Activated CD8-positive, alpha-beta T cell treated with anti-CD3 and anti-CD28 coated beads for 36 hours (primary cell): Measurements from ENCODE around the gene TMEM260. TPM values are rescaled to one million over a fixed set of nuclear protein-coding genes. Genes with fewer than 3 reads are reported as not detected.

Experiments used
- ATAC-seq: fragments of 200-7000 bp; cut with Tn5 transposase; one replicate; pipeline ENCODE4 v1.10.0; 2021; ENCODE audit warnings: mild to moderate bottlenecking, moderate library complexity
- CTCF ChIA-PET: fragments of 350-600 bp; sonication (Branson Sonifier 250); formaldehyde crosslinking; loops from one replicate; lab custom pipeline; 2021; ENCODE audit warnings: antibody characterized with exemption; lab: Charles Lee
- POLR2A ChIA-PET: fragments of 350-600 bp; sonication (Branson Sonifier 250); formaldehyde crosslinking; loops from one replicate; lab custom pipeline; 2021; ENCODE audit warnings: antibody characterized with exemption; lab: Charles Lee
- DNase-seq: peaks from one replicate; pipeline ENCODE4 v3.0.0-alpha.2; 2020
- H3K27ac Mint-ChIP-seq: one replicate; pipeline ENCODE4 v1.8.0; 2021; ENCODE audit warnings: mild to moderate bottlenecking, mixed read lengths
- H3K27me3 Mint-ChIP-seq: one replicate; pipeline ENCODE4 v1.8.0; 2021; ENCODE audit warnings: mixed read lengths
- H3K36me3 Mint-ChIP-seq: one replicate; pipeline ENCODE4 v1.8.0; 2021; ENCODE audit warnings: low read depth, mixed read lengths
- H3K4me1 Mint-ChIP-seq: one replicate; pipeline ENCODE4 v1.8.0; 2021; ENCODE audit warnings: low read depth, mixed read lengths
- H3K4me3 Mint-ChIP-seq: one replicate; pipeline ENCODE4 v1.8.0; 2021; ENCODE audit warnings: mild to moderate bottlenecking, moderate library complexity, mixed read lengths
- H3K9me3 Mint-ChIP-seq: one replicate; pipeline ENCODE4 v1.8.0; 2021; ENCODE audit warnings: mixed read lengths
- intact Hi-C: fragments of 100-400 bp; cut with micrococcal nuclease; formaldehyde crosslinking; loops from one replicate; pipeline ENCODE4 v1.10.0; 2022
- total RNA-seq, 2 experiments: library from RNA; stranded (reverse); gene quantifications; one replicate each; pipeline ENCODE4 v1.2.3, GENCODE V29; 2021
- TF ChIP-seq, protein P1 (sequence below): fragments of 200-600 bp; IDR thresholded peaks from one replicate; pipeline ENCODE4 v1.8.0; 2022; ENCODE audit warnings: antibody characterized with exemption, mild to moderate bottlenecking

The TMEM260 gene
- total RNA-seq, 2 experiments from 2014 or later: 10.6 to 11.1 TPM

DNA sequence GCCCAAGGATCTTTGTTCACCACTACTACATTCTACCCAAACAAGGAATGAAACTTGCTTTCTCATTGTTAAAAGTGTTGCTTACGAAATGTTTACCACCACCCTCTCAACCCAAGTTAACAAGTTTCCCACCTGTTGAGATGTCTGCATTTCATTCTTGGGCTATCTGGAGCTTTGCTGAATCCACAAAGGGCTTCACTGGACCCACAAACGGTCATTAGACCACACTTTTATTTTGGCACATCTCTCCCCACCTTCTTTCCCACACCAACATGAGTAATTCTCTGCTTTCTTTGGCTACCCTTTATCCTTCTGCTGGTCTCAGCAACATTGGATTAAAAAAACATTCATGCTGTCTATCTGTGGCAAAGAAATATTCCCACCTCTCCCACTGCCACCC is 78.0 kb downstream of the TMEM260 start:
- intact Hi-C loops: no loop called here
- TF ChIP-seq, protein P1, sequence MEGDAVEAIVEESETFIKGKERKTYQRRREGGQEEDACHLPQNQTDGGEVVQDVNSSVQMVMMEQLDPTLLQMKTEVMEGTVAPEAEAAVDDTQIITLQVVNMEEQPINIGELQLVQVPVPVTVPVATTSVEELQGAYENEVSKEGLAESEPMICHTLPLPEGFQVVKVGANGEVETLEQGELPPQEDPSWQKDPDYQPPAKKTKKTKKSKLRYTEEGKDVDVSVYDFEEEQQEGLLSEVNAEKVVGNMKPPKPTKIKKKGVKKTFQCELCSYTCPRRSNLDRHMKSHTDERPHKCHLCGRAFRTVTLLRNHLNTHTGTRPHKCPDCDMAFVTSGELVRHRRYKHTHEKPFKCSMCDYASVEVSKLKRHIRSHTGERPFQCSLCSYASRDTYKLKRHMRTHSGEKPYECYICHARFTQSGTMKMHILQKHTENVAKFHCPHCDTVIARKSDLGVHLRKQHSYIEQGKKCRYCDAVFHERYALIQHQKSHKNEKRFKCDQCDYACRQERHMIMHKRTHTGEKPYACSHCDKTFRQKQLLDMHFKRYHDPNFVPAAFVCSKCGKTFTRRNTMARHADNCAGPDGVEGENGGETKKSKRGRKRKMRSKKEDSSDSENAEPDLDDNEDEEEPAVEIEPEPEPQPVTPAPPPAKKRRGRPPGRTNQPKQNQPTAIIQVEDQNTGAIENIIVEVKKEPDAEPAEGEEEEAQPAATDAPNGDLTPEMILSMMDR: no peak
- CTCF ChIA-PET: no interaction called here
- DNase-seq: no peak
- no peaks in the 10 kb centered on the region for H3K36me3 Mint-ChIP-seq
- H3K27me3 Mint-ChIP-seq: no peaks in the 10 kb centered on the region
- H3K4me1 Mint-ChIP-seq: no peaks in the 10 kb centered on the region
- POLR2A ChIA-PET: no interaction called here
- ATAC-seq: no peak
- H3K9me3 Mint-ChIP-seq: no peaks in the 10 kb centered on the region
- H3K4me3 Mint-ChIP-seq: no peak overlapping the region
- no peak overlapping the region for H3K27ac Mint-ChIP-seq

- Mint-ChIP-seq H3K4me3 (no peak overlapping the region), H3K9me3 (no peaks in the 10 kb centered on the region), H3K27me3 (no peaks in the 10 kb centered on the region), H3K4me1 (no peaks in the 10 kb centered on the region), H3K27ac (no peak overlapping the region), H3K36me3 (no peaks in the 10 kb centered on the region)
- ChIA-PET POLR2A (no interaction called here), CTCF (interaction anchor here (1.0 to 1.2 kb wide), 2 partner anchors 168 to 523 kb away, joined by 3 to 5 read pairs; no protein-coding TSS in a partner anchor)
- ATAC-seq (no peak), DNase-seq (no peak)
- TF ChIP-seq, protein P1: no peak
- intact Hi-C loops: no loop called here
Measured at GRCh38 chr14:56659378-56659777, 79.8 kb downstream of the TMEM260 start.

- ATAC-seq (no peak), DNase-seq (no peak)
- H3K27ac Mint-ChIP-seq: no peak overlapping the region
- H3K4me1 Mint-ChIP-seq: no peaks in the 10 kb centered on the region
- no peak overlapping the region for H3K4me3 Mint-ChIP-seq
- TF ChIP-seq, protein P1: peak; percentile 41
- no peaks in the 10 kb centered on the region for H3K9me3 Mint-ChIP-seq
- ChIA-PET POLR2A (no interaction called here), CTCF (interaction anchor here (1.0 kb wide), 1 partner anchor 522 kb away, joined by 5 read pairs; no protein-coding TSS in a partner anchor)
- no peaks in the 10 kb centered on the region for H3K36me3 Mint-ChIP-seq
- intact Hi-C loops: loop anchor here (10.0 kb wide), 1 partner anchor 525 kb away; no protein-coding TSS in a partner anchor
- no peaks in the 10 kb centered on the region for H3K27me3 Mint-ChIP-seq
Measured at GRCh38 chr14:56659964-56660551, 80.5 kb downstream of the TMEM260 start.

DNA sequence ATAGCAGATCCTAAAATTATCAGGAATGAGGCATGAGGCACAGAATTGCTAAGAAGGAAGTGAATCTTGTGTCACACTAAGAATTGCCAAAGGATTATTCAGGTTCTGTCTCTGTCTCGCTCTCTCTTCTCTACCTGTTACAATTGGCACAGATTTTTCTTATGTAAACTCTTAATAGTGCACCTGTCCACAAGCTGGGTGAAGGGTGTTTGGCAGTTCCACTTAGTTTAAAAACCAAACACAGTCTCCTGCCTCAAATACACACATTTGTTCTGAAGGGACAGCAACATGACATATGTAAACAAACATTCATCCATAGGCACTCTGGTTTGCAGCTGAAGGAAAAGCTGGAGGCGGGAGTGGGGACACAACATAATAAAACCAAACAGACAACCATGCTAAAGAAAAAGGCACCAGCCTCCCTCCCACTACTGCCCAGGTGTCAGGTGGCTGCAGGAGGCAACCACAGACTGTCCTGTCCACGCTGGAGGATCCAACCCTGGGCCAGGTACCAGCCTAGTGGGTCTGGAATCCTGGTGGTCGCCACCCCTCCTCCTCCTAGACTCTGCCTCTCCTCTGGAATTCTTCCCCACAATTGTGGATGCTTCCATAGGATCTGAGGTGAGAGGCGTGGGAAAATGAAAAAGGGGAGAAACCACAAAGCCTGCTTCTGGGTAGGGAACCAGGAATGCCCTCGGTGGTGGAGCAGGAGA is 81.2 kb downstream of the TMEM260 start:
- intact Hi-C loops: loop anchor here (10.0 kb wide), 1 partner anchor 524 kb away; no protein-coding TSS in a partner anchor
- Mint-ChIP-seq H3K4me1 (no peaks in the 10 kb centered on the region), H3K4me3 (no peak overlapping the region), H3K36me3 (no peaks in the 10 kb centered on the region), H3K9me3 (no peaks in the 10 kb centered on the region), H3K27me3 (no peaks in the 10 kb centered on the region), H3K27ac (no peak overlapping the region)
- DNase-seq: no peak
- CTCF ChIA-PET: no interaction called here
- TF ChIP-seq, protein P1: no peak
- POLR2A ChIA-PET: no interaction called here
- ATAC-seq: no peak

DNA sequence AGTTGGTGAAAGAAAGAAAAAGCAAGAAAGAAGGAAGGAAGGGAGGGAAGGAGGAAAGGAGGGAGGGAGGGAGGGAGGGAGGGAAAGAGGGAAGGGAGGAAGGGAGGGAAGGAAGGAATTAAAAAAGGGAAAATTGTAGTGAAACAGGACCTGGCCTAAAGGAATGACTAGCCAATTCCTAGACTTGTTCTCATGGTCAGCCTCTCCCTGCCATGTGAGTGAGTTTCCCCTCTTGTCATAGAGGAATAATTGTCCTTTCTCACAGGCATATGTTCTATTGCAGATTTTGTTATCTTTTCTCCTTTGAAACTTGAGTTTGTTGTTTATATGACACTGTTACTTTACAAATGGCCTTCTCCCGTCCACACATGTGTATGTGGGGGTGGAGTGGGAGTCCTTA is 81.9 kb downstream of the TMEM260 start:
- intact Hi-C loops: loop anchor here (10.0 kb wide), 1 partner anchor 523 kb away; no protein-coding TSS in a partner anchor
- no peak overlapping the region for H3K4me3 Mint-ChIP-seq
- TF ChIP-seq, protein P1: no peak
- H3K36me3 Mint-ChIP-seq: no peaks in the 10 kb centered on the region
- H3K27ac Mint-ChIP-seq: no peak overlapping the region
- no peaks in the 10 kb centered on the region for H3K27me3 Mint-ChIP-seq
- no peak for ATAC-seq
- H3K9me3 Mint-ChIP-seq: no peaks in the 10 kb centered on the region
- ChIA-PET CTCF (no interaction called here), POLR2A (no interaction called here)
- DNase-seq: no peak
- no peaks in the 10 kb centered on the region for H3K4me1 Mint-ChIP-seq
